GM23338 (cell line): ENCODE results near the gene OPTC. TPM values are rescaled to one million over a fixed set of nuclear protein-coding genes. Genes with fewer than 3 reads are reported as not detected.

Experiments
- ATAC-seq: fragments of 200-7000 bp; cut with Tn5 transposase; 3 replicates; pipeline ENCODE4 v1.9.1; 2020
- DNase-seq: peaks from one replicate; pipeline ENCODE4 v3.0.0-alpha.2; 2015; ENCODE audit warnings: low spot score
- H2AFZ ChIP-seq: fragments of 200-600 bp; sonication (generic); 2 replicates; pipeline ENCODE4 v1.8.0; 2016; ENCODE audit warnings: antibody characterized with exemption, mild to moderate bottlenecking, moderate library complexity
- H3F3A ChIP-seq: fragments of 200-600 bp; sonication (generic); replicated peaks from 2 replicates; pipeline ENCODE4 v1.8.0; 2017; ENCODE audit warnings: antibody characterized with exemption, mixed run types, low read depth
- H3K27ac ChIP-seq: fragments of 200-600 bp; sonication (generic); 2 replicates; pipeline ENCODE4 v1.6.1; 2016; ENCODE audit warnings: low read depth
- H3K27me3 ChIP-seq: fragments of 200-600 bp; sonication (generic); 2 replicates; pipeline ENCODE4 v1.8.0; 2016; ENCODE audit warnings: mild to moderate bottlenecking, mixed run types, moderate library complexity; ENCODE audit not compliant: insufficient read depth
- H3K36me3 ChIP-seq: fragments of 200-600 bp; sonication (generic); 2 replicates; pipeline ENCODE4 v1.8.0; 2016; ENCODE audit warnings: mild to moderate bottlenecking; ENCODE audit not compliant: insufficient read depth
- H3K4me1 ChIP-seq: fragments of 200-600 bp; sonication (generic); 2 replicates; pipeline ENCODE4 v1.8.0; 2016; ENCODE audit warnings: mild to moderate bottlenecking, moderate library complexity; ENCODE audit not compliant: insufficient read depth
- H3K4me2 ChIP-seq: fragments of 200-600 bp; sonication (generic); 2 replicates; pipeline ENCODE4 v1.7.1; 2017; ENCODE audit warnings: mixed run types
- H3K4me3 ChIP-seq: fragments of 200-600 bp; sonication (generic); 2 replicates; pipeline ENCODE4 v1.6.1; 2016; ENCODE audit warnings: mixed run types
- H3K79me2 ChIP-seq: fragments of 200-600 bp; sonication (generic); replicated peaks from 2 replicates; pipeline ENCODE4 v1.8.0; 2017; ENCODE audit warnings: mild to moderate bottlenecking; ENCODE audit not compliant: insufficient read depth
- H3K9me2 ChIP-seq: fragments of 200-600 bp; sonication (generic); 2 replicates; pipeline ENCODE4 v1.8.0; 2017; ENCODE audit not compliant: insufficient read depth
- H4K20me1 ChIP-seq: fragments of 200-600 bp; sonication (generic); replicated peaks from 2 replicates; pipeline ENCODE4 v1.8.0; 2017; ENCODE audit warnings: mild to moderate bottlenecking; ENCODE audit not compliant: insufficient read depth
- H3K27ac Mint-ChIP-seq: 2 replicates; pipeline ENCODE4 v1.8.0; 2020; ENCODE audit warnings: inconsistent platforms, mild to moderate bottlenecking, moderate library complexity, mixed read lengths
- H3K27me3 Mint-ChIP-seq: 3 replicates; pipeline ENCODE4 v1.8.0; 2022; ENCODE audit warnings: low read depth, mild to moderate bottlenecking, moderate library complexity, mixed read lengths, inconsistent platforms; ENCODE audit not compliant: insufficient read depth, poor library complexity
- H3K36me3 Mint-ChIP-seq: 3 replicates; pipeline ENCODE4 v1.8.0; 2021; ENCODE audit warnings: low read depth, mild to moderate bottlenecking, inconsistent platforms, moderate library complexity, mixed read lengths
- H3K4me1 Mint-ChIP-seq: 3 replicates; pipeline ENCODE4 v1.8.0; 2020; ENCODE audit warnings: mild to moderate bottlenecking, inconsistent platforms, mixed read lengths
- H3K4me3 Mint-ChIP-seq: 3 replicates; pipeline ENCODE4 v1.8.0; 2021; ENCODE audit warnings: moderate library complexity, mild to moderate bottlenecking, inconsistent platforms, mixed read lengths
- H3K9me3 Mint-ChIP-seq: 3 replicates; pipeline ENCODE4 v1.8.0; 2020; ENCODE audit warnings: moderate library complexity, mild to moderate bottlenecking, inconsistent platforms, mixed read lengths
- EZH2 ChIP-seq: fragments of 200-600 bp; sonication (generic); IDR thresholded peaks from one replicate; pipeline ENCODE4 v1.8.0; 2017; ENCODE audit warnings: antibody characterized with exemption, mild to moderate bottlenecking, low read depth; ENCODE audit not compliant: unreplicated experiment
- EZH2phosphoT487 ChIP-seq: fragments of 200-600 bp; sonication (generic); IDR thresholded peaks from one replicate; pipeline ENCODE4 v1.8.1; 2018; ENCODE audit warnings: antibody characterized with exemption; ENCODE audit not compliant: unreplicated experiment
- JUNB ChIP-seq: IDR thresholded peaks from one replicate; pipeline ENCODE4 v1.6.1; 2016; ENCODE audit warnings: antibody characterized with exemption; ENCODE audit not compliant: unreplicated experiment
- POLR2AphosphoS5 ChIP-seq: IDR thresholded peaks from 2 replicates; pipeline ENCODE4 v1.6.1; 2016; ENCODE audit warnings: antibody characterized with exemption, low read depth
- REST ChIP-seq: IDR thresholded peaks from one replicate; pipeline ENCODE4 v1.6.1; 2018; ENCODE audit warnings: antibody characterized with exemption; ENCODE audit not compliant: unreplicated experiment
- ZNF114 ChIP-seq: fragments of 250-450 bp; sonication (Bioruptor Pico); IDR thresholded peaks from 2 replicates; pipeline ENCODE4 v1.5.0; 2020; ENCODE audit warnings: mild to moderate bottlenecking, moderate library complexity
- ZNF462 ChIP-seq: fragments of 250-450 bp; sonication (Bioruptor Pico); IDR thresholded peaks from 2 replicates; pipeline ENCODE4 v1.5.0; 2020; ENCODE audit warnings: mild to moderate bottlenecking, moderate library complexity
- polyA plus RNA-seq: library from polyadenylated mRNA; unstranded; fragments of >200 nt; fragmentation: Nextera tagmentation; extraction: Ambion mirVana; gene quantifications from 2 replicates; pipeline ENCODE4 v1.2.1, GENCODE V29; 2016
- total RNA-seq: library from RNA; depleted of rRNA; stranded (reverse); fragments of >200 nt; shearing (Covaris generic); gene quantifications from 2 replicates; pipeline ENCODE4 v1.2.3, GENCODE V29; 2014
- TF ChIP-seq, protein P1 (sequence below): IDR thresholded peaks from 2 replicates; pipeline ENCODE4 v1.6.1; 2016; ENCODE audit warnings: antibody characterized with exemption

OPTC gene
- total and polyA plus RNA-seq, 2 experiments from 2014 or later, result 0.50 to 1.0 TPM

- TF ChIP-seq ZNF462 (CRISPR knock-in tag), result no peak
- TF ChIP-seq, protein P1, sequence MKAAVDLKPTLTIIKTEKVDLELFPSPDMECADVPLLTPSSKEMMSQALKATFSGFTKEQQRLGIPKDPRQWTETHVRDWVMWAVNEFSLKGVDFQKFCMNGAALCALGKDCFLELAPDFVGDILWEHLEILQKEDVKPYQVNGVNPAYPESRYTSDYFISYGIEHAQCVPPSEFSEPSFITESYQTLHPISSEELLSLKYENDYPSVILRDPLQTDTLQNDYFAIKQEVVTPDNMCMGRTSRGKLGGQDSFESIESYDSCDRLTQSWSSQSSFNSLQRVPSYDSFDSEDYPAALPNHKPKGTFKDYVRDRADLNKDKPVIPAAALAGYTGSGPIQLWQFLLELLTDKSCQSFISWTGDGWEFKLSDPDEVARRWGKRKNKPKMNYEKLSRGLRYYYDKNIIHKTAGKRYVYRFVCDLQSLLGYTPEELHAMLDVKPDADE, result no peak
Measured at GRCh38 chr1:203477748-203478147, 16.2 kb upstream of the OPTC start (continued).

- Histone ChIP-seq H3K4me3 (no peak overlapping the region), H2AFZ (no peak overlapping the region), H4K20me1 (no peaks in the 10 kb centered on the region), H3K27ac (no peak overlapping the region), H3K36me3 (no peaks in the 10 kb centered on the region), H3K79me2 (no peaks in the 10 kb centered on the region), H3K4me1 (peaks cover 6% of the 10 kb centered on the region; the same call in 1 of the 2 replicates), H3F3A (no peaks in the 10 kb centered on the region), H3K27me3 (no peaks in the 10 kb centered on the region), H3K9me2 (no peaks in the 10 kb centered on the region), H3K4me2 (no peak overlapping the region)
- ATAC-seq (no peak), DNase-seq (no peak)
- no peaks in the 10 kb centered on the region for H3K36me3 Mint-ChIP-seq
- H3K9me3 Mint-ChIP-seq, result no peaks in the 10 kb centered on the region
- H3K27me3 Mint-ChIP-seq, result peaks cover 3% of the 10 kb centered on the region
- H3K27ac Mint-ChIP-seq, result no peak overlapping the region
- H3K4me1 Mint-ChIP-seq, result peaks cover 28% of the 10 kb centered on the region
- no peak overlapping the region for H3K4me3 Mint-ChIP-seq
- no peak for TF ChIP-seq POLR2AphosphoS5
- TF ChIP-seq REST, result no peak
- no peak for TF ChIP-seq EZH2phosphoT487
- TF ChIP-seq JUNB, result no peak
- no peak for TF ChIP-seq EZH2
- no peak for TF ChIP-seq ZNF114 (CRISPR knock-in tag)
Measured at GRCh38 chr1:203478231-203478630, 15.7 kb upstream of the OPTC start.
